SH-SY5Y (cell line): Measurements from ENCODE around the gene PRC1.

Source experiments
- GATA2 ChIP-seq: IDR thresholded peaks from 2 replicates; pipeline ENCODE4 v1.6.1; 2011; ENCODE audit warnings: mild to moderate bottlenecking, low read depth, low read length
- GATA3 ChIP-seq: IDR thresholded peaks from 2 replicates; pipeline ENCODE4 v1.6.1; 2011; ENCODE audit warnings: low read depth, mild to moderate bottlenecking, low read length, moderate library complexity

Gene PRC1

GRCh38 chr15:90994417-90995311 lies at the start of gene PRC1:
TSS of gene PRC1 (minus strand) at chr15:90994535. CDS start at chr15:90994417, 118 bp downstream.
- TF ChIP-seq GATA3 (no peak), GATA2 (no peak)

GRCh38 chr15:91043202-91043874 lies 49.0 kb upstream of the PRC1 start:
- TF ChIP-seq GATA2 (no peak), GATA3 (no peak)

DNA sequence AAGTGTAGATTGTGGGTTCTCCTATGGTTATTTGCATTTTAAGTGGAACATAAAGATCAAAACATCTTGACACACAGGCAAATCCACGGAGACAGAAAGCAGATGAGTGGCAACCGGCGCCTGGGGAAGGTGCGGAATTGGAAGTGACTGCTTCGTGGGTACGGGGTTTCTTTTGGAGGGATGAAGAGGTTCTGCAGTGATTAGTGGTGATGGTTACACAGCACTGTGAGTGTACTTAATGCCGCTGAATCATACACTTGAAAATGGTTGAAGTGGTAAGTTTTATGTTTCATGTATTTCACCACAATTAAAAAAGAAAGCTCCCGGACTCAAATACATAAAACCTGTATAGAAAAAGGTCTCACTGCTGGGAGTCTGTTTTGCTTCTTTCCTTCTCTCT lies 46.5 kb upstream of the PRC1 start:
- TF ChIP-seq GATA3 (no peak), GATA2 (no peak)

DNA sequence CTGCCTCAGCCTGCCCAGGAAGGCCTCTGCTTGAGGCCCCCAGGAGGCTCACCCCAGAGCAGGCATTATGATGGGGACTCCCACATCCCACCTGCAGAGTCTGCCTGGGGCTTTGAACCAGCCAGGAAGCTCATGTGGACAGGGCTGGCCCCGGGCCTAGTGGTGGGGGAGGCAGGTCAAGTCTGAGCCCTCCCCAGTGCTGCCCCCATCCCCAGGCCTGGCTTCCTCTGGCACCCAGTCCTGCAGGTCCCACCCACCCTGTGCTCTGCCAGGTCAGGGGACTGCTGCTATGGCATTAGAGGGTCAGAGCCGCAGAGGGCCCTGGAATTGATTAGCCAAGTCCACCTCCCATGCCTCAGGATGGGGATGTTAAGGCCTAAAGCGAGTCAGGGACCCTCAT lies 45.7 kb upstream of the PRC1 start:
- TF ChIP-seq GATA3 (no peak), GATA2 (no peak)

- TF ChIP-seq GATA3 (no peak), GATA2 (no peak)
Measured at GRCh38 chr15:91032919-91033803, 38.8 kb upstream of the PRC1 start.

- no peak for TF ChIP-seq GATA2
- no peak for TF ChIP-seq GATA3
Measured at GRCh38 chr15:91031796-91032195, 37.5 kb upstream of the PRC1 start.

DNA sequence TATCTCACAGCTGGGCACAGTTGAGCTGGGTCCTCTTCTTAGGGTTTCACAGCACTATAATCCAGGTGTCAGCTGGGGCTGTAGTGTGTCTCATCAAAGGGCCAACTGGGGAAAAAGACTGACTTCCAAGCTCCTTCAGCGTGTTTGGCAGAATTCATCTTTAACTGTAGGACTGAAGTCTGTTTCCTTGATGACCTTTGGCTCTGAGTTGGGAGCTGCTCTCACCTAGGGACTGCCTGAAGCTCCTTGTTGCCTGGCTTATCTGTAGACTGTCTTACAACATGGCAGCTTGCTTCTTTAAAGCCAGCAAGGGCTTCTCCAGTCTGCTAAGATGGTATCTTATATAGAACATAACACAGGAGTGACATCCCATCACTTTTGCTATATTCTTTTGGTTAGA lies 33.3 kb upstream of the PRC1 start:
- no peak for TF ChIP-seq GATA2
- TF ChIP-seq GATA3 = no peak

- no peak for TF ChIP-seq GATA2
- TF ChIP-seq GATA3 = no peak
Measured at GRCh38 chr15:91023720-91024119, 29.4 kb upstream of the PRC1 start.

DNA sequence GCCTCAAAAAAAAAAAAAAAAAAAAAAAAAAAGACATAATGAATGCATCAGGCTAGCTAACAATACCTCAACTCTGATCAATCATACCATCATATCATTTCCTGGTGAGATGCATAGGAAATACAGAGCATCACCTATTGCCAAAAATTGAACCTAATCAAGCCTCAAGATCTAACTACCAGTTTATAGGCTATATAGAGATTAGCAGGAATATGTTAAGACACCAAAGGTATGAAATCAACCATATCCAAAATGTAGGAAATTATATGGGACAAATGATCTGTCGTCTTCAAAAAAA lies 28.4 kb upstream of the PRC1 start:
- TF ChIP-seq GATA2 (no peak), GATA3 (no peak)

GRCh38 chr15:91022075-91022831 lies 27.9 kb upstream of the PRC1 start, which contains the start of gene VPS33B:
TSS of gene VPS33B (minus strand) at chr15:91022594. CDS start at chr15:91022249, 345 bp downstream.
- TF ChIP-seq GATA2 (no peak), GATA3 (no peak)

DNA sequence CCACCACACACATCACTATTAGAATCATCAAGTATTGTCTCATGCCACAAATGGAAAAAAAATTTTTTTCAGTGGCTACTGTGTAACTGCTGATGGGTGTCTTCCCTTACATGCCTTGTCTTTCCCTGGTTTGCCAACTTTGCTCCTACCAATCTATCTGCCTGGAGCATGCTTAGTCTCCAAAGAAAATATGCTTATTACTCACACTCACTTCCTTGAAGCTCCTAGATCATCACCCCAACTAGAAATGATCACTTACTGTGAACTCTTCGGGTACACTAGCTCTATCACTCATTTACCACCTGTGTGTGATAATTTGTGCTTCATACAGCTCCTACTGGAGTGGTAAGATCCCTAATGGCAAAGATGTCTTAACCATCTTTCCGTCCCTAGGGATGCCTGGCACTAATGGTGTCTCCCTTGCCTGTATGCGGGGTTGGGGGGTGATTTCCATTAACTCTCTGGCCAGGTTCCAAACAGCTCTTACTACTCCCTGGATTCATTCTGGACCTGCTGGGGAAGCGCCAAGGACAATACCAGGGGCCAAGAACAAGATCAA lies 27.3 kb upstream of the PRC1 start:
- no peak for TF ChIP-seq GATA2
- no peak for TF ChIP-seq GATA3

- TF ChIP-seq GATA2 (no peak), GATA3 (no peak)
Measured at GRCh38 chr15:91018158-91018557, 23.8 kb upstream of the PRC1 start.

GRCh38 chr15:91017716-91018115 lies 23.4 kb upstream of the PRC1 start:
- TF ChIP-seq GATA3 (no peak), GATA2 (no peak)

DNA sequence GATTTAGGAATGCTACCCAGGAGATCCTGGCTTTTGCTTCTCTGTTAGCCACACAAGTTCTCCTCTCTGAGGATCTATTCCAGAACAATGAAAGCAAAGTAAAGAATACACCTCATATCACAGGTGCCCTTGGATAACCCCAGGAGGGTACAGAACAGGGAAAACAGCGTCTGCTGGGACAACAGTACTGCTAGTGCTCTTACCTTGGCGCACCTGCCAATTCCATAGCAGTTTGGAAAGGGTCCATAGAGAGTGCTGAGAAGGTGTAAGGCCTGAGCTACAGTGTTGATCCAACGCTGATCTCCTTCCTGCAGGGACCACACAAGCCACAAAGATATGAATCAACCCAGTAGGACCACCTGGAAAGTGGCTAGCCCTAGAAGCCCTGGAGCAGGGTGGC lies 12.9 kb upstream of the PRC1 start:
- TF ChIP-seq GATA2 (no peak), GATA3 (no peak)
